ENCODE data around the gene LCMT2. TPM values are rescaled to one million over a fixed set of nuclear protein-coding genes. Genes with fewer than 3 reads are reported as not detected.

LCMT2 gene
- total RNA-seq, 4 donors from 2014 or later, result 3.0 to 6.2 (median 5.3) TPM

GRCh38 chr15:43278869-43279268 lies 51.5 kb downstream of the LCMT2 start:
- ATAC-seq (no peak), DNase-seq (no peak)
- Histone ChIP-seq H3K4me3 (no peak overlapping the region), H3K27me3 (no peaks in the 10 kb centered on the region), H3K9me3 (no peaks in the 10 kb centered on the region), H3K27ac (no peak overlapping the region), H3K36me3 (no peaks in the 10 kb centered on the region), H3K4me1 (peaks cover 38 to 45% of the 10 kb centered on the region in 2 donors)
- in situ Hi-C loops (cut with MboI; ENCODE audit: low sequenced_read_pairs in 4 of 4), result no loop called here
- TF ChIP-seq POLR2A (IDR thresholded peaks at IDR 0.05) (no peak), CTCF (IDR thresholded peaks at IDR 0.05 in 4 of 5, conservative IDR thresholded peaks at IDR 0.05 in 1 of 5) (no peak)
- intact Hi-C loops (cut with DNase I; ENCODE audit: low total_unique reads), result loop anchor here (10.0 kb wide), 1 partner anchor 174 kb away; the partner anchor contains the start of gene UBR1

GRCh38 chr15:43277901-43278300 lies 52.5 kb downstream of the LCMT2 start:
- H3K9me3 ChIP-seq, result no peaks in the 10 kb centered on the region
- intact Hi-C loops (cut with DNase I; ENCODE audit: low total_unique reads), result loop anchor here (2.0 to 10.0 kb wide), 2 partner anchors 39 to 173 kb away; partner anchors contain the start of gene UBR1

GRCh38 chr15:43277231-43277823 lies 53.0 kb downstream of the LCMT2 start:
- in situ Hi-C loops (cut with MboI; ENCODE audit: low sequenced_read_pairs in 4 of 4), result no loop called here
- no peaks in the 10 kb centered on the region for H3K27me3 ChIP-seq
- intact Hi-C loops (cut with DNase I; ENCODE audit: low total_unique reads), result loop anchor here (2.0 to 10.0 kb wide), 2 partner anchors 39 to 173 kb away; partner anchors contain the start of gene UBR1
- H3K4me1 ChIP-seq, result peaks cover 46 to 53% of the 10 kb centered on the region in 2 donors
- DNase-seq (no peak), ATAC-seq (no peak)
- no peaks in the 10 kb centered on the region for H3K36me3 ChIP-seq
- TF ChIP-seq CTCF (IDR thresholded peaks at IDR 0.05 in 4 of 5, conservative IDR thresholded peaks at IDR 0.05 in 1 of 5) (no peak), POLR2A (IDR thresholded peaks at IDR 0.05) (no peak)
- no peak overlapping the region for H3K4me3 ChIP-seq
- no peaks in the 10 kb centered on the region for H3K9me3 ChIP-seq
- peak overlapping the region; percentile 65 to 85 (median 81) for H3K27ac ChIP-seq

More at GRCh38 chr15:43277901-43278300, 52.5 kb downstream of the LCMT2 start:
- Histone ChIP-seq H3K4me3 (no peak overlapping the region), H3K4me1 (peaks cover 46 to 53% of the 10 kb centered on the region in 2 donors), H3K27me3 (no peaks in the 10 kb centered on the region), H3K27ac (peak overlapping the region; percentile 65 to 85 (median 81)), H3K36me3 (no peaks in the 10 kb centered on the region)
- peak in 1 of 2 donors; percentile 10 for ATAC-seq
- in situ Hi-C loops (cut with MboI; ENCODE audit: low sequenced_read_pairs in 4 of 4), result no loop called here
- TF ChIP-seq POLR2A (IDR thresholded peaks at IDR 0.05) (no peak), CTCF (IDR thresholded peaks at IDR 0.05 in 4 of 5, conservative IDR thresholded peaks at IDR 0.05 in 1 of 5) (no peak)
- peak; percentile 41 to 60 for DNase-seq

- Histone ChIP-seq H3K27ac (peak overlapping the region; percentile 65 to 85 (median 81)), H3K27me3 (no peaks in the 10 kb centered on the region), H3K36me3 (no peaks in the 10 kb centered on the region), H3K9me3 (no peaks in the 10 kb centered on the region), H3K4me1 (peaks cover 46 to 53% of the 10 kb centered on the region in 2 donors), H3K4me3 (no peak overlapping the region)
- intact Hi-C loops (cut with DNase I; ENCODE audit: low total_unique reads), result loop anchor here (2.0 to 10.0 kb wide), 2 partner anchors 38 to 172 kb away; partner anchors contain the start of gene UBR1
- in situ Hi-C loops (cut with MboI; ENCODE audit: low sequenced_read_pairs in 4 of 4), result no loop called here
- DNase-seq (no peak), ATAC-seq (no peak)
- TF ChIP-seq POLR2A (IDR thresholded peaks at IDR 0.05) (no peak), CTCF (IDR thresholded peaks at IDR 0.05 in 4 of 5, conservative IDR thresholded peaks at IDR 0.05 in 1 of 5) (no peak)
Measured at GRCh38 chr15:43276563-43277200, 53.7 kb downstream of the LCMT2 start.
